Smooth muscle cell (in vitro differentiated cells): ENCODE measurements around the gene TEN1. TPM values are rescaled to one million over a fixed set of nuclear protein-coding genes. Genes with fewer than 3 reads are reported as not detected.

Source experiments
- DNase-seq: peaks from one replicate; lab custom pipeline; 2025; ENCODE audit not compliant: unreplicated experiment; lab: John Stamatoyannopoulos, UW
- H2AFZ ChIP-seq: fragments of 200-600 bp; sonication (generic); 2 replicates; pipeline ENCODE4 v1.6.0; 2016; ENCODE audit warnings: antibody characterized with exemption, low read depth, mild to moderate bottlenecking
- H3F3A ChIP-seq: fragments of 200-600 bp; sonication (generic); 2 replicates; pipeline ENCODE4 v1.6.0; 2017; ENCODE audit warnings: antibody characterized with exemption, low read depth
- H3K27ac ChIP-seq: fragments of 200-600 bp; sonication (generic); 2 replicates; pipeline ENCODE4 v1.5.1; 2016; ENCODE audit warnings: low read depth, mild to moderate bottlenecking
- H3K27me3 ChIP-seq: fragments of 200-600 bp; sonication (generic); 2 replicates; pipeline ENCODE4 v1.6.1; 2016; ENCODE audit warnings: low read depth, mild to moderate bottlenecking
- H3K36me3 ChIP-seq: fragments of 200-600 bp; sonication (generic); 2 replicates; pipeline ENCODE4 v1.5.1; 2016; ENCODE audit warnings: low read depth
- H3K4me1 ChIP-seq: fragments of 200-600 bp; sonication (generic); 2 replicates; pipeline ENCODE4 v1.5.1; 2016; ENCODE audit warnings: low read depth
- H3K4me2 ChIP-seq: fragments of 200-600 bp; sonication (generic); 2 replicates; pipeline ENCODE4 v1.6.0; 2016; ENCODE audit warnings: mild to moderate bottlenecking
- H3K4me3 ChIP-seq: fragments of 200-600 bp; sonication (generic); 2 replicates; pipeline ENCODE4 v1.5.1; 2016; ENCODE audit warnings: mild to moderate bottlenecking
- H3K79me2 ChIP-seq: fragments of 200-600 bp; sonication (generic); 2 replicates; pipeline ENCODE4 v1.6.0; 2016; ENCODE audit warnings: low read depth, mild to moderate bottlenecking
- H3K9ac ChIP-seq: fragments of 200-600 bp; sonication (generic); 2 replicates; pipeline ENCODE4 v1.6.0; 2016; ENCODE audit warnings: low read depth
- H3K9me3 ChIP-seq: fragments of 200-600 bp; sonication (generic); replicated peaks from 2 replicates; pipeline ENCODE4 v1.5.1; 2016; ENCODE audit warnings: low read depth
- H4K20me1 ChIP-seq: fragments of 200-600 bp; sonication (generic); 2 replicates; pipeline ENCODE4 v1.6.0; 2016; ENCODE audit warnings: low read depth
- WGBS: methylation state at CpG from one replicate; pipeline ENCODE4 v1.1.7; 2016; ENCODE audit warnings: low lambda C conversion rate; 5-methylcytosine and 5-hydroxymethylcytosine counted together
- polyA plus RNA-seq: library from polyadenylated mRNA; unstranded; fragments of >200 nt; fragmentation: Nextera tagmentation; extraction: Ambion mirVana; gene quantifications from 2 replicates; pipeline ENCODE4 v1.2.1, GENCODE V29; 2016
- total RNA-seq: library from RNA; depleted of rRNA; stranded (reverse); fragments of >200 nt; gene quantifications from 2 replicates; pipeline ENCODE4 v1.2.3, GENCODE V29; 2014
- TF ChIP-seq, protein P1 (sequence below): fragments of 200-600 bp; sonication (generic); IDR thresholded peaks from 2 replicates; pipeline ENCODE4 v1.5.1; 2017; ENCODE audit warnings: borderline replicate concordance, mild to moderate bottlenecking, antibody characterized with exemption; ENCODE audit not compliant: insufficient read depth, poor library complexity, severe bottlenecking

Gene TEN1
- total and polyA plus RNA-seq, 2 experiments from 2014 or later: 15.5 to 19.2 TPM

DNA sequence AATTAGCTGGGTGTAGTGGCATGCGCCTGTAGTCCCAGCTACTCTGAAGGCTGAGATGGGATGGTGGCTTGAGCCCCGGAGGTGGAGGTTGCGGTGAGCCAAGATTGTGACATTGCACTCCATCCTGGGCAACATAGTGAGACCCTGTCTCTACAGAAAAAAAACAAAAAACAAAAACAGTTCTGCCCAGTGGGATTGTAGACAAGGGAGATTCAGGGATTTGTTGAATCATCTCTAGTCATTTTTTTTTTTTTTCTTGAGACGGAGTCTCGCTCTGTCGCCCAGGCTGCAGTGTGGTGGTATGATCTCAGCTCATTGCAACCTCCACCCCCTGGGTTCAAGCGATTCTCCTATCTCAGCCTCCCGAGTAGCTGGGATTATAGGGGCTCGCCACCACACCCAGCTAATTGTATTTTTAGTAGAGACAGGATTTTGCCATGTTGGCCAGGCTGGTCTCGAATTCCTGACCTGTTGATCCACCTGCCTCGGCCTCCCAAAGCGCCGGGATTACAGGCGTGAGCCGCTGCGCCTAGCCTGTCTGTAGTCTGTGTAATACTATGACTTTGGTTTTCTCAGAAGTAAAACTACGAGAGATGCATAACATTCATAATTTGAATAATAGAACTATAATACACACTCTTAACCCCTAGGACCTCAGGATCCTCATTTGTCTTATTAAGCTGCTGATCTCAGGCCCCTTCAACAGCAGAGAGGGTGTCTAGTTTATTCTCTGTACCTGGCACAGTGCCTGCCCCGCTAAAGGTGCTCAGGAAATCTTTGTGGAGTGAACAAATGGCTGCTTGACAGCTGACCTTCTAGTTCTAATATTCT is 1.4 kb downstream of the TEN1 start:
- Histone ChIP-seq H2AFZ (no peak overlapping the region), H3K27me3 (no peaks in the 10 kb centered on the region), H3K9me3 (no peaks in the 10 kb centered on the region), H3K36me3 (no peaks in the 10 kb centered on the region), H3K9ac (peak overlapping the region; percentile 99), H3F3A (peaks cover 23% of the 10 kb centered on the region), H3K27ac (peak overlapping the region; percentile 100), H3K79me2 (peaks cover 34% of the 10 kb centered on the region), H3K4me3 (peak overlapping the region; percentile 74), H4K20me1 (peaks cover 22% of the 10 kb centered on the region), H3K4me2 (peak overlapping the region; percentile 85), H3K4me1 (peaks cover 15% of the 10 kb centered on the region)
- DNase-seq: no peak
- TF ChIP-seq, protein P1, sequence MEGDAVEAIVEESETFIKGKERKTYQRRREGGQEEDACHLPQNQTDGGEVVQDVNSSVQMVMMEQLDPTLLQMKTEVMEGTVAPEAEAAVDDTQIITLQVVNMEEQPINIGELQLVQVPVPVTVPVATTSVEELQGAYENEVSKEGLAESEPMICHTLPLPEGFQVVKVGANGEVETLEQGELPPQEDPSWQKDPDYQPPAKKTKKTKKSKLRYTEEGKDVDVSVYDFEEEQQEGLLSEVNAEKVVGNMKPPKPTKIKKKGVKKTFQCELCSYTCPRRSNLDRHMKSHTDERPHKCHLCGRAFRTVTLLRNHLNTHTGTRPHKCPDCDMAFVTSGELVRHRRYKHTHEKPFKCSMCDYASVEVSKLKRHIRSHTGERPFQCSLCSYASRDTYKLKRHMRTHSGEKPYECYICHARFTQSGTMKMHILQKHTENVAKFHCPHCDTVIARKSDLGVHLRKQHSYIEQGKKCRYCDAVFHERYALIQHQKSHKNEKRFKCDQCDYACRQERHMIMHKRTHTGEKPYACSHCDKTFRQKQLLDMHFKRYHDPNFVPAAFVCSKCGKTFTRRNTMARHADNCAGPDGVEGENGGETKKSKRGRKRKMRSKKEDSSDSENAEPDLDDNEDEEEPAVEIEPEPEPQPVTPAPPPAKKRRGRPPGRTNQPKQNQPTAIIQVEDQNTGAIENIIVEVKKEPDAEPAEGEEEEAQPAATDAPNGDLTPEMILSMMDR: no peak
- 61% methylated on average over 18 of the region's 18 CpGs for WGBS

DNA sequence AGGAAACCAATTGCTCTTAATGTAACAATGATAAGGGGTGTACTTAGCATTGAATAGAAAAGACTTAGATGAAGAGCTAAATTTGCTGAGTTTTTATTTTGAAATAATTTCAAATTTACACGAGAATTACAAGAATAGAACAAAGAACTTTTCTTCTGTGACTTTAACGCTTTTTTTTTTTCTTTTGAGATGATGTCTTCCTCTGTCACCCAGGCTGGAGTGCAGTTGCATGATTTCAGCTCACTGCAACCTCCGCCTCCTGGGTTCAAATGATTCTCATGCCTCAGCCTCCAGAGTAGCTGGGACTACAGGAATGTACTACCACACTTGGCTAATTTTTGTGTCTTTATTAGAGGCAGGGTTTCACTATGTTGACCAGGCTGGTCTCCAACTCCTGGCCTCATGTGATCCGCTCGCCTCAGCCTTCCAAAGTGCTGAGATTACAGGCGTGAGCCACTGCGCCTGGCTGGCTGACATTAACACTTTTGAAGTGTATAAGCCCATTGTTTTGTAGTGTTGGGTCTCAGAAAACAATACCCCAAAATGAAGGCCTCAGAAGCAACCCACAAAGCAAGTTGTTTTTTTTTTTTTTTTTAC is 2.1 kb downstream of the TEN1 start:
- peak overlapping the region; percentile 99 for H3K9ac ChIP-seq

DNA sequence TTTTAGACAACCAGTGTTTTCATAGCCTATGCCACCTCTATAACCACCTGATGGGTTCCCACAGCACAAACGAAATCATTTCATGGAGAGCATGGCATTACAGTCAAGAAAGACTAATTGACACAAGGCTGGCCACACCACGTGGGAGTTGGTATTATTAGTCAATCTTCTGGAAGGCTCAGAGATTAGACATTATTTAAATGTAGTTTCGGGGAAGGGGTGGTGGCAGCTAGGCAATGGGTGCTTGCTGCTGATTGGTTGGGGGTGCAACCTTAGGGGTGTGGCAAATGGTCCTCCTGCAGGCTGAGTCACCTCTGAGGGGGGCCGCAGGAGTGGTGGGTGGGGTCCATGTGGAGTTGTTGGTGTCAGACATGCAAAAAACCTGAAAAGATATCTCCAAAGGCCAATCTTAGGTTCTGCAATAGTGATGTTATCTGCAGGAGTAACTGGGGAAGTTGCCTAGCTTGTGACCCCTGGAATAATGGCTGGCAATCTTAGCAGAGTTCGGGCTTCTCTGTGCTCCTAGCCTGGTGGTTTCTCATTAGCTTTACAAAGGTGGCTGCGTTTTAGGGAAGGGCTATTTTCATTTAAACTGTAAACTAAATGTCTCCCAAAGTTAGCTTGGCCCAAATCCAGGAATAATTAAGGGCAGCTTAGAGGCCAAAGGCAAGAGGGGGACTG is 4.6 kb downstream of the TEN1 start:
- Histone ChIP-seq H3K9me3 (no peaks in the 10 kb centered on the region), H4K20me1 (no peaks in the 10 kb centered on the region), H2AFZ (no peak overlapping the region), H3K79me2 (peaks cover 5% of the 10 kb centered on the region), H3K4me3 (no peak overlapping the region), H3K4me2 (peak overlapping the region; percentile 67), H3K9ac (no peak overlapping the region), H3K36me3 (no peaks in the 10 kb centered on the region), H3F3A (peaks cover 23% of the 10 kb centered on the region), H3K27ac (peak overlapping the region; percentile 100), H3K27me3 (no peaks in the 10 kb centered on the region), H3K4me1 (peaks cover 15% of the 10 kb centered on the region)
- TF ChIP-seq, protein P1: no peak
- no peak for DNase-seq
- WGBS: 20% methylated on average over 6 of the region's 6 CpGs

More for the DNA sequence above, 2.1 kb downstream of the TEN1 start:
- Histone ChIP-seq H3K4me2 (peak overlapping the region; percentile 85), H3K4me1 (peaks cover 15% of the 10 kb centered on the region), H3K79me2 (peaks cover 28% of the 10 kb centered on the region), H2AFZ (no peak overlapping the region), H3K27ac (peak overlapping the region; percentile 100), H3K36me3 (no peaks in the 10 kb centered on the region), H3K4me3 (no peak overlapping the region), H3K9me3 (no peaks in the 10 kb centered on the region), H3F3A (peaks cover 23% of the 10 kb centered on the region), H3K27me3 (no peaks in the 10 kb centered on the region), H4K20me1 (peaks cover 15% of the 10 kb centered on the region)
- no peak for DNase-seq
- WGBS: 91% methylated on average over 7 of the region's 7 CpGs
- TF ChIP-seq, protein P1: no peak
